KG1 (cell line): ENCODE measurements around the gene SEMA3C.
A peak's percentile ranks its signal among the peaks of the same experiment; 100 is the strongest.

ENCODE experiments used
- DNase-seq: peaks from one replicate; lab custom pipeline; 2025; lab: John Stamatoyannopoulos, UW

SEMA3C gene

GRCh38 chr7:80918909-80919721 lies at the start of gene SEMA3C:
Gene SEMA3C, minus strand, starts transcription at chr7:80919051. Its CDS starts 2,270 bp downstream, at chr7:80916781.
- peak; percentile 61 for DNase-seq

- DNase-seq, result no peak
These were observed 49.8 kb upstream of the SEMA3C start for GRCh38 chr7:80968606-80969005.

- no peak for DNase-seq
These were observed 49.1 kb upstream of the SEMA3C start for GRCh38 chr7:80967917-80968297.

- no peak for DNase-seq
These were observed 48.4 kb upstream of the SEMA3C start for GRCh38 chr7:80967071-80967916.

GRCh38 chr7:80960244-80960795 lies 41.5 kb upstream of the SEMA3C start:
- no peak for DNase-seq

GRCh38 chr7:80957226-80957777 lies 38.5 kb upstream of the SEMA3C start:
- DNase-seq, result no peak

- DNase-seq, result no peak
These were observed 35.3 kb upstream of the SEMA3C start for GRCh38 chr7:80954191-80954590.

GRCh38 chr7:80950550-80950967 lies 31.7 kb upstream of the SEMA3C start:
- no peak for DNase-seq

GRCh38 chr7:80949449-80949848 lies 30.6 kb upstream of the SEMA3C start:
- DNase-seq, result no peak

- no peak for DNase-seq
These were observed 28.0 kb upstream of the SEMA3C start for GRCh38 chr7:80946858-80947257.

- DNase-seq, result no peak
These were observed 27.1 kb upstream of the SEMA3C start for GRCh38 chr7:80945976-80946375.

- DNase-seq, result no peak
These were observed 24.5 kb upstream of the SEMA3C start for GRCh38 chr7:80943342-80943741.

GRCh38 chr7:80942261-80943041 lies 23.6 kb upstream of the SEMA3C start:
- no peak for DNase-seq

GRCh38 chr7:80941208-80941758 lies 22.4 kb upstream of the SEMA3C start:
- DNase-seq, result no peak

- no peak for DNase-seq
These were observed 21.8 kb upstream of the SEMA3C start for GRCh38 chr7:80940539-80941207.

- DNase-seq, result no peak
These were observed 18.5 kb upstream of the SEMA3C start for GRCh38 chr7:80937336-80937735.

- DNase-seq, result no peak
These were observed 17.3 kb upstream of the SEMA3C start for GRCh38 chr7:80935991-80936780.

- no peak for DNase-seq
These were observed 15.5 kb upstream of the SEMA3C start for GRCh38 chr7:80934321-80934720.

GRCh38 chr7:80932536-80932935 lies 13.7 kb upstream of the SEMA3C start:
- DNase-seq, result no peak

- DNase-seq, result no peak
These were observed 10.8 kb upstream of the SEMA3C start for GRCh38 chr7:80929619-80930018.
